D721Med (cell line): ENCODE data around the gene AP3S2.
A peak's percentile ranks its signal among the peaks of the same experiment; 100 is the strongest.
"Not testable (repeated sequence)": the region's sequence is repeated elsewhere in the genome, so short reads cannot be mapped to it uniquely, and the experiment has no call there.

ENCODE experiments used
- DNase-seq: peaks from one replicate; pipeline ENCODE4 v3.0.0; 2011; ENCODE audit warnings: low spot score; ENCODE audit not compliant: insufficient read length
- FAIRE-seq: peaks from 2 replicates; lab custom pipeline; 2011; peaks lifted over from hg19 to GRCh38; lab: Jason Lieb, UNC
- CTCF ChIP-seq: IDR thresholded peaks from 2 replicates; pipeline ENCODE4 v1.5.1; 2012; ENCODE audit warnings: mild to moderate bottlenecking, control low read depth; ENCODE audit not compliant: insufficient read depth; ENCODE audit errors: missing control alignments

Gene AP3S2

GRCh38 chr15:89876396-89877082 is 17.3 kb downstream of the AP3S2 start:
- no peak for TF ChIP-seq CTCF
- DNase-seq, result no peak
- no peak for FAIRE-seq

GRCh38 chr15:89875741-89876140 is 18.1 kb downstream of the AP3S2 start:
- DNase-seq, result no peak
- FAIRE-seq, result no peak
- no peak for TF ChIP-seq CTCF

- peak; percentile 97 for TF ChIP-seq CTCF
- peak; percentile 42 for DNase-seq
Observed at GRCh38 chr15:89874926-89875564, 18.7 kb downstream of the AP3S2 start.

GRCh38 chr15:89870688-89871288 is 23.0 kb downstream of the AP3S2 start:
- DNase-seq, result no peak
- no peak for FAIRE-seq
- no peak for TF ChIP-seq CTCF

More at GRCh38 chr15:89874926-89875564, 18.7 kb downstream of the AP3S2 start:
- FAIRE-seq, result no peak

- no peak for DNase-seq
- TF ChIP-seq CTCF, result no peak
- no peak for FAIRE-seq
Observed at GRCh38 chr15:89870006-89870405, 23.8 kb downstream of the AP3S2 start.

GRCh38 chr15:89869490-89869889 is 24.3 kb downstream of the AP3S2 start:
- DNase-seq, FAIRE-seq: not testable (repeated sequence)

- DNase-seq (no peak), FAIRE-seq (no peak)
- no peak for TF ChIP-seq CTCF
Observed at GRCh38 chr15:89864958-89865739, 28.6 kb downstream of the AP3S2 start.
